ENCODE data around the gene PLXNA2.

- TF ChIP-seq POLR2A (IDR thresholded peaks at IDR 0.05) = no peak
- TF ChIP-seq CTCF (IDR thresholded peaks at IDR 0.05) = no peak
Observed at GRCh38 chr1:208264469-208265121, 20.4 kb upstream of the PLXNA2 start.
